Measurements from ENCODE around the gene TRPV2. TPM values are rescaled to one million over a fixed set of nuclear protein-coding genes. Genes with fewer than 3 reads are reported as not detected.
A peak's percentile ranks its signal among the peaks of the same experiment; 100 is the strongest.

The TRPV2 gene
- polyA plus RNA-seq, 1 donor, result 5.9 TPM

GRCh38 chr17:16459271-16459670, 43.9 kb downstream of the TRPV2 start:
- H3K4me1 ChIP-seq (ENCODE audit: control insufficient read depth, insufficient read depth, low read length), result peaks cover 53% of the 10 kb centered on the region
- 100% methylated on average over 1 of the region's 11 CpGs for WGBS (ENCODE audit: insufficient coverage, low lambda C conversion rate)
- H3K36me3 ChIP-seq (ENCODE audit: control insufficient read depth, insufficient read depth, low read length), result peaks cover 47% of the 10 kb centered on the region
- no peak overlapping the region for H3K4me3 ChIP-seq (ENCODE audit: low read length)
- no peaks in the 10 kb centered on the region for H3K9me3 ChIP-seq (ENCODE audit: control insufficient read depth, low read depth, low read length)
- peak overlapping the region; percentile 58 for H3K27ac ChIP-seq (ENCODE audit: low read length)
- no peaks in the 10 kb centered on the region for H3K27me3 ChIP-seq (ENCODE audit: control insufficient read depth, insufficient read depth, low read length)
- no peak for DNase-seq

GRCh38 chr17:16459855-16460550, 44.6 kb downstream of the TRPV2 start:
- Histone ChIP-seq H3K36me3 (ENCODE audit: control insufficient read depth, insufficient read depth, low read length) (peaks cover 47% of the 10 kb centered on the region), H3K27ac (ENCODE audit: low read length) (peak overlapping the region; percentile 58), H3K4me1 (ENCODE audit: control insufficient read depth, insufficient read depth, low read length) (peaks cover 60% of the 10 kb centered on the region), H3K4me3 (ENCODE audit: low read length) (no peak overlapping the region), H3K9me3 (ENCODE audit: control insufficient read depth, low read depth, low read length) (no peaks in the 10 kb centered on the region), H3K27me3 (ENCODE audit: control insufficient read depth, insufficient read depth, low read length) (no peaks in the 10 kb centered on the region)
- no CpG with 5 or more reads among the region's 5 CpGs for WGBS (ENCODE audit: insufficient coverage, low lambda C conversion rate)
- DNase-seq, result peak in 1 of 2 donors; percentile 72

GRCh38 chr17:16460796-16461605, 45.6 kb downstream of the TRPV2 start:
- no CpG with 5 or more reads among the region's 17 CpGs for WGBS (ENCODE audit: insufficient coverage, low lambda C conversion rate)
- peaks cover 47% of the 10 kb centered on the region for H3K36me3 ChIP-seq (ENCODE audit: control insufficient read depth, insufficient read depth, low read length)
- no peak overlapping the region for H3K4me3 ChIP-seq (ENCODE audit: low read length)
- H3K27me3 ChIP-seq (ENCODE audit: control insufficient read depth, insufficient read depth, low read length), result no peaks in the 10 kb centered on the region
- H3K4me1 ChIP-seq (ENCODE audit: control insufficient read depth, insufficient read depth, low read length), result peaks cover 68% of the 10 kb centered on the region
- no peaks in the 10 kb centered on the region for H3K9me3 ChIP-seq (ENCODE audit: control insufficient read depth, low read depth, low read length)
- H3K27ac ChIP-seq (ENCODE audit: low read length), result no peak overlapping the region
- DNase-seq, result no peak

GRCh38 chr17:16461606-16461866, 46.2 kb downstream of the TRPV2 start:
- Histone ChIP-seq H3K27me3 (ENCODE audit: control insufficient read depth, insufficient read depth, low read length) (no peaks in the 10 kb centered on the region), H3K36me3 (ENCODE audit: control insufficient read depth, insufficient read depth, low read length) (peaks cover 47% of the 10 kb centered on the region), H3K4me3 (ENCODE audit: low read length) (no peak overlapping the region), H3K27ac (ENCODE audit: low read length) (no peak overlapping the region), H3K4me1 (ENCODE audit: control insufficient read depth, insufficient read depth, low read length) (peaks cover 69% of the 10 kb centered on the region), H3K9me3 (ENCODE audit: control insufficient read depth, low read depth, low read length) (no peaks in the 10 kb centered on the region)
- DNase-seq, result no peak
- no CpG with 5 or more reads among the region's 3 CpGs for WGBS (ENCODE audit: insufficient coverage, low lambda C conversion rate)

GRCh38 chr17:16462070-16462864, 46.9 kb downstream of the TRPV2 start:
- no peak overlapping the region for H3K4me3 ChIP-seq (ENCODE audit: low read length)
- peaks cover 69% of the 10 kb centered on the region for H3K4me1 ChIP-seq (ENCODE audit: control insufficient read depth, insufficient read depth, low read length)
- WGBS (ENCODE audit: insufficient coverage, low lambda C conversion rate), result 100% methylated on average over 1 of the region's 20 CpGs
- no peak for DNase-seq
- H3K9me3 ChIP-seq (ENCODE audit: control insufficient read depth, low read depth, low read length), result no peaks in the 10 kb centered on the region
- no peaks in the 10 kb centered on the region for H3K27me3 ChIP-seq (ENCODE audit: control insufficient read depth, insufficient read depth, low read length)
- peaks cover 42% of the 10 kb centered on the region for H3K36me3 ChIP-seq (ENCODE audit: control insufficient read depth, insufficient read depth, low read length)
- H3K27ac ChIP-seq (ENCODE audit: low read length), result peak overlapping the region; percentile 91

GRCh38 chr17:16463358-16464302, 48.3 kb downstream of the TRPV2 start:
- Histone ChIP-seq H3K27me3 (ENCODE audit: control insufficient read depth, insufficient read depth, low read length) (no peaks in the 10 kb centered on the region), H3K4me3 (ENCODE audit: low read length) (no peak overlapping the region), H3K4me1 (ENCODE audit: control insufficient read depth, insufficient read depth, low read length) (peaks cover 81% of the 10 kb centered on the region), H3K9me3 (ENCODE audit: control insufficient read depth, low read depth, low read length) (no peaks in the 10 kb centered on the region), H3K27ac (ENCODE audit: low read length) (peak overlapping the region; percentile 91), H3K36me3 (ENCODE audit: control insufficient read depth, insufficient read depth, low read length) (peaks cover 31% of the 10 kb centered on the region)
- no CpG with 5 or more reads among the region's 13 CpGs for WGBS (ENCODE audit: insufficient coverage, low lambda C conversion rate)
- DNase-seq, result peak; percentile 77 to 80

- no CpG with 5 or more reads among the region's 12 CpGs for WGBS (ENCODE audit: insufficient coverage, low lambda C conversion rate)
- Histone ChIP-seq H3K27me3 (ENCODE audit: control insufficient read depth, insufficient read depth, low read length) (no peaks in the 10 kb centered on the region), H3K27ac (ENCODE audit: low read length) (peak overlapping the region; percentile 91), H3K36me3 (ENCODE audit: control insufficient read depth, insufficient read depth, low read length) (peaks cover 31% of the 10 kb centered on the region), H3K9me3 (ENCODE audit: control insufficient read depth, low read depth, low read length) (no peaks in the 10 kb centered on the region), H3K4me3 (ENCODE audit: low read length) (no peak overlapping the region), H3K4me1 (ENCODE audit: control insufficient read depth, insufficient read depth, low read length) (peaks cover 89% of the 10 kb centered on the region)
- peak in 1 of 2 donors; percentile 78 for DNase-seq
Observed at GRCh38 chr17:16464303-16465051, 49.1 kb downstream of the TRPV2 start.

- H3K36me3 ChIP-seq (ENCODE audit: control insufficient read depth, insufficient read depth, low read length), result peaks cover 32% of the 10 kb centered on the region
- DNase-seq, result no peak
- H3K4me1 ChIP-seq (ENCODE audit: control insufficient read depth, insufficient read depth, low read length), result peaks cover 89% of the 10 kb centered on the region
- no peaks in the 10 kb centered on the region for H3K9me3 ChIP-seq (ENCODE audit: control insufficient read depth, low read depth, low read length)
- H3K27me3 ChIP-seq (ENCODE audit: control insufficient read depth, insufficient read depth, low read length), result no peaks in the 10 kb centered on the region
- WGBS (ENCODE audit: insufficient coverage, low lambda C conversion rate), result no CpG with 5 or more reads among the region's 3 CpGs
- H3K4me3 ChIP-seq (ENCODE audit: low read length), result no peak overlapping the region
- H3K27ac ChIP-seq (ENCODE audit: low read length), result peak overlapping the region; percentile 91
Observed at GRCh38 chr17:16465052-16465312, 49.6 kb downstream of the TRPV2 start.

- WGBS (ENCODE audit: insufficient coverage, low lambda C conversion rate), result no CpG with 5 or more reads among the region's 4 CpGs
- peak overlapping the region; percentile 91 for H3K27ac ChIP-seq (ENCODE audit: low read length)
Observed at GRCh38 chr17:16465861-16466338, 50.5 kb downstream of the TRPV2 start.

More at GRCh38 chr17:16465861-16466338, 50.5 kb downstream of the TRPV2 start:
- H3K9me3 ChIP-seq (ENCODE audit: control insufficient read depth, low read depth, low read length), result no peaks in the 10 kb centered on the region
- H3K4me3 ChIP-seq (ENCODE audit: low read length), result no peak overlapping the region
- H3K4me1 ChIP-seq (ENCODE audit: control insufficient read depth, insufficient read depth, low read length), result peaks cover 86% of the 10 kb centered on the region
- H3K36me3 ChIP-seq (ENCODE audit: control insufficient read depth, insufficient read depth, low read length), result peaks cover 24% of the 10 kb centered on the region
- H3K27me3 ChIP-seq (ENCODE audit: control insufficient read depth, insufficient read depth, low read length), result no peaks in the 10 kb centered on the region
- DNase-seq, result peak; percentile 96 to 98
